GM21360 (cell line): ENCODE measurements around the gene DAPK3.
A peak's percentile ranks its signal among the peaks of the same experiment; 100 is the strongest.
"Not testable (repeated sequence)": the region's sequence is repeated elsewhere in the genome, so short reads cannot be mapped to it uniquely, and the experiment has no call there.

Experiments used
- ATAC-seq: cut with Tn5 transposase; IDR thresholded peaks from one replicate; pipeline ENCODE4 v1.9.1; 2021; ENCODE audit warnings: mild to moderate bottlenecking, moderate library complexity; ENCODE audit not compliant: unreplicated experiment

Gene DAPK3

GRCh38 chr19:3970808-3971598, at the start of gene DAPK3:
Gene DAPK3, minus strand, starts transcription at chr19:3971099. Its CDS starts 1,364 bp downstream, at chr19:3969735.
- ATAC-seq: peak; percentile 78

- no peak for ATAC-seq
Measured at GRCh38 chr19:4019578-4019977, 48.7 kb upstream of the DAPK3 start.

- no peak for ATAC-seq
Measured at GRCh38 chr19:4018775-4019504, 48.0 kb upstream of the DAPK3 start.

GRCh38 chr19:4018140-4018613, 47.3 kb upstream of the DAPK3 start:
- no peak for ATAC-seq

DNA sequence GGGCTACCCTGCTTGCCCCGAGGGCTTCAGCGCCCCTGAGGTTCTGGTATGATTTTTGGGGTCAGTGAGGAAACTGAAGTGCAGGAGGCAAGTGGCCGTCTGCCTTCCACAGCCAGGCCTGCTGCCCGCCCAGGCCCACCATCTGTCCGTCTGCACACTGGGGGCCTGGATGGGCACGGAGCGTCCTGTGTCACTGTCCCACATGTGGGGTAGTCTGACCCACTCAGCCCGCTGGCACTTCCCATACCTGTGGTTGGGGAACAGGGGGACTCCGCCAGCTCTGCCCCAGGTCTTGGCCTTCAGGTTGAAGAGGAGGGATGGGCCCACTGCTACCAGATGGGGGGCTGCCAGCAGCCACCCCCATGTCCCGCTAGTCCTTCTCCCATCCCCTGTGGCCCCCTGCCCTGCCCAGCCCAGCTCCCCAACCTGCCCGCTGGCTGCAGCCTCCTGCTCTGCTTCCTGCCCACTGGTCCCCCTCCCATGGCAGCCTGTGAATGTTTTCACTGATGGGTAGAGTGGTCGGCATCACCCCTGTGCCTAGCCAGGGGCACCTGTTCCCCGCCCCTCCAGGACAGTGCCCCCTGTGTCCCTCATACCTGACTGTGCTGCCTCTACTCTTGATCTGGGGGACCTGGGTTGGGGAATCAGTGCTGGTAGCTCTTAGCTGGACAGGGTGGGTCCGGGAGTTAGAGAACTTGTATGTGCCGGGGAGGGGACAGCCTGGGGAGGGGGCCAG, 46.2 kb upstream of the DAPK3 start:
- ATAC-seq: no peak

DNA sequence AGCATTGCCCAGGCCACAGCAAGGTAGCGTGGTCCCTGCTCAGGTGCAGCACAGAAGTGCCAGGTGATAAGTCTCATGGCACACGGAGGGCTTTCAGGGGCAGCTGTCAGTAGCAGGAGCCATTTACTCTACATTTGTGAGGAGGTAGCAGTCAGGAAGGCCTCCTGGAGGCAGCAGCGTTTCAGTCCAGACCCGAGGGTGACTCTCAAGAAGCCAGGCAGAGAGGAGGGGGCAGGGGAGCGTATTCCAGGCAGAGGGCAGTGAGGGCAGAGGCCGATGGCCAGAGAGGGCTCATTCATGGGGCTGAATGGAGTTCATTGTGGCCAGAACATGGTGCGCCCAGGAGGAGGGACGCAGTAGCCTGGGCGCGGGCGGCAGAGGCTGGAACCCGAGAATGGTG, 45.6 kb upstream of the DAPK3 start:
- ATAC-seq: no peak

DNA sequence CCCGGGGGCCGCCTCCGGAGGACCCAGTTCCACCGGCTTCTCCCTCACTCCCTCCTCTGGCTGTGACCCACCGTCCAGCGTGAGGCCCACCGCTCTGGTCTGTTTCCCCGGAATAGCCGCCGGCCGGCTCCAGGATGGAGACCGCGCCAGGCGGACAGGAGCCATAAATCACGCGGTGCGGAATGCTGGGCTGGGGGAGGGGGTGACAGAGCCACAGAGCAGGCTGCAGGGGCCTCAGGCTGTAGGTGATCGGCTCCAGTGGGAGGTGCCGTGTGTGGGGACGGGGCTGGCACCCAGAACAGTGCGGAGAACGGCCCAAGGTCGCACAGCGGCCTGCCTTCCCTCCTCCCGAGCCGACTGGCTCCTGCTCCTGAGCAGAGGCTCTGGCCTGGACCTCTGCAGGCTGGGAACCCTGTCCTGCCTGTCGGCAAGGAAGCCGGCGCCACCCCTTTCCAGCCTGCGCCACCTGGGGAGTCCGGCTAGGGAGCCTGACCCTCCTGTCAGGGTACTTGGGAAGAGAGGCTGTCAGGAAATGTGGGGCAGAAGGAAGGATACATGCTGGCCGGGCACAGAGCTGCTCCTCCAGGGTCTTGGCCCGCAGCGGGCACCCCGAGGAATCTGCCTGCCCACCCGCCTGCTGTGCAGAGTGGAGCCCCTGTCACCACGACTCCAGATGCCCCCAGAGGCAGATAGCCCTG, 45.0 kb upstream of the DAPK3 start:
- ATAC-seq: no peak

- no peak for ATAC-seq
Measured at GRCh38 chr19:4014541-4015491, 43.9 kb upstream of the DAPK3 start.

- ATAC-seq: no peak
Measured at GRCh38 chr19:4013886-4014540, 43.1 kb upstream of the DAPK3 start.

DNA sequence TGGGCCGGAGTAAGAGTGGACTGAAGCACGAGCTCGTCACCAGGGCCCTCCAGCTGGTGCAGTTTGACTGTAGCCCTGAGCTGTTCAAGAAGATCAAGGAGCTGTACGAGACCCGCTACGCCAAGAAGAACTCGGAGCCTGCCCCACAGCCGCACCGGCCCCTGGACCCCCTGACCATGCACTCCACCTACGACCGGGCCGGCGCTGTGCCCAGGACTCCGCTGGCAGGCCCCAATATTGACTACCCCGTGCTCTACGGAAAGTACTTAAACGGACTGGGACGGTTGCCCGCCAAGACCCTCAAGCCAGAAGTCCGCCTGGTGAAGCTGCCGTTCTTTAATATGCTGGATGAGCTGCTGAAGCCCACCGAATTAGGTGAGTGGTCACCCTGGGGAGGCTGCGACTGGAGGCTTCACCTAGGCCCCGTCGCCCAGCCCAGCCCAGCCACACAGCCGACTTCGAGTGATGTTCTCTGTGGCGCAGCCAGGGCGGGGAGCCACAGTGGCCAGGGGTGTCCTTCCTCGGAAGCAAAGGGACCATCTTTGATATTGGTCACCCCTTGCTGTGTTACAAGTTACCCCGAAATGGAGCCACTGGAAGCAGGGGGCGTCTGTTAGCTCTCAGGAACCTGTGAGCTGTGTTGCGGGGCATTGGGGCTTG, 42.2 kb upstream of the DAPK3 start:
- no peak for ATAC-seq

- no peak for ATAC-seq
Measured at GRCh38 chr19:4012092-4012974, 41.4 kb upstream of the DAPK3 start.

GRCh38 chr19:4011430-4011829, 40.5 kb upstream of the DAPK3 start:
- ATAC-seq: not testable (repeated sequence)

- ATAC-seq: no peak
Measured at GRCh38 chr19:4010808-4011110, 39.9 kb upstream of the DAPK3 start.

DNA sequence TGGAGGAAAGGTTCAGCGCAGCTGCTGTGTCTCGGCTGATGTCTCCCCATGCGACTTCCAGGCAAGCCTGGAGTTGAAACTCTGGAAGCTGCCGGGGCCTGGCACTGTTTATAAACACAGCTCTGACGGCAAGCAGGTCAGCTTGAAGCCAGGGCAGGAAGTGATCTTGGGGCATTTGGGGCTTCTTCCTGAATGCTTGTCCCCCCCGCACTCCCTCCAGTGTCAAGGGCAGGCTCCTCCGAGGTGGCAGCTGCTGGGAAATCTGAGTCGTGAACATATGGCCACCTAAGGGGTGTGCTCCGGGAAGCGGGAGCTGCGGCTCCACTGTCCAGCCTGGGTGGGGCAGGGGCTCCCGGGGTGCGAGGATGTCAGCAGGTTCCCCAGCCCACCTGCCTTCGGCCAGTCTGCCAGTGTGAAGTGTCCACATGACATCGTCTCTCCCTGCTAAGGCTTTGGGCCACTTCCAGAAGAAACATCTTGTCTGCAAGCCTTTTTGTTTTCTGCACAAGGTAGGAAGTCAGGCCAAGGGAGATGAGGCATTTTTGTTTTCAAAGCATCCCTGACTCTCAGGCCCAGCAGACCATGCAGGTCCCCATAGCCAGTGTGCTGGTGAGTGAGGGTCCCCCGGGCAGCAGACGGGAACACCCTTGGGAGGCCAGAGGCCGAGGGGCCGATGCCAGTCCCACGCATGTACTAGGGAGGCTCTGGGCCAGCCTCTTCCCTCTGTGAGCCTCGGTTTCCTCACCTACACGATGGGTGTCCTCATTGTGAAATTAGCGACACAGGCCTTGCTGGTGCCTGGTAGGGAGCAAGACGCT, 39.3 kb upstream of the DAPK3 start:
- ATAC-seq: no peak

DNA sequence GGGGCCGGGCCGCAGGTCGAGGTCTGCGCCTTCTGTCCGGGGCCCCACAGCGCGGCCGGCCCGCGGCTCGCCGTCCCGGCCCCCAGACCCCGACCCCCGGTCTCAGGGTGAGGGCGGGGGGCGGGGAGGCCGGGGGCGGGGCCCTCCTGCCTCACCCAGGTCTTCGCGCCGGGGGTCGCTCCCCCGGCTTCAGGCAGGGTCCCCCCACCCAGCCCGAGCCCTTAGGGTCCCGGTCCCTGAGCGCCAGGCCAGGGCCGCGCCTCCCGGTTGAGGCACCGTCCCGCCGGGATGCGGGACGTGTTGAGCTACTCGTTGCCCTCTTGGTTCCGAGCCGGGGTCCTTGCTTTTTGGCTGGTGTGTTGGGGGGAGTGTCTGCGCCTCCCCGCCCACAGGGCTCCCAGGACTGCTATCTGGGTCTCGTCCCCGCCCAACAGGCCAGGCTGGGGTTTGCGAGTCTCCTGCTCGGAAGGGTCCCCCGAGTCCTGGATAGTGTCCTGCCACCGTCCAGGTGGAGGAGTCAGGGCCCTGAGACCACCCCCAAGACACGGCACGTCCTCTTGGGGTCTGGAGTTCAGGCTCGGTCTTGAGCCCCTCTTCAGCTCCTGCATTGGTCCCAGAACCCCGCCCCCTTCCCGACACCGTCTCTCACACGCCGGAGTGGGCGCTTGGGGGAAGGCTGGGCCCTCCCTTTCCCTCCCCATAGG, 37.1 kb upstream of the DAPK3 start:
- ATAC-seq: peak; percentile 23

DNA sequence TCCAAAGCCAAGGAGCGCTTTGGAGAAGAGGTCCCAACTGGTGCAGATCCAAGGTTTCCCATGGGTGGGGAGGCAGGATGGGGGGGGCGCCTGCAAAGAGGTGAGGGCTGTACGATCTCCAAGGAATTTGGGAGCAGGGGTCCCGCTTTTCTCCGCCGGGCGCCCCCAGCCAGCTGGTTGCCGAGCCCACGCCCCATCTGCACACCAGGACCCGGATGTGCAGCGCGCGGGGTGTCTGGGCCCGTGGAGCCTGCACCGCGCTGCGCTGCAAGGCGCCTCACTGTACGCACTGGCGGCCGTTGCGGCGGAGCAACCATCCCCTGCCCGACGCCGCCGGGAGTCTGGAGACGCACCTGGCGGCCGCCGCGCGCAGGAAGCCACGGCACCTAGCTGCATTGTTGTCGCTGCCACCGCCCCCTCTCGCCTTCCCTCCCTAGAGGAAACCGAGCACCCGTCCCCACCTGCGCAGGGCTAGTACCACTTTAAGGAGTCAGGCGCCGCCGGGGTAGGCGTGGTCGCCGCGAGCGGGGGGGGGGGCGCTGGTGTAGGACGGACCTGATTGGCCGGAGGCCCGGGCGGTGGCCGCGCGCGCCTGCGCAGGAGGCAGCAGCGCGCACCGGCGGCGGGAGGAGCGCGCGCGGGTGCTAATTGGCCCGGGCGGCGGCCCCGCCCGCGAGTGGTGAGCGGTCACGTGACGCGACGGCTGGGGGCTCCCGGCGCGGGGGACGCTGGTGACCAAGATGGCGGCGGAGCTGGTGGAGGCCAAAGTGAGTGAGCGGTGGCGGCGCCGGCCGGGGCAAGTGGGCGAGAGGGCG, 36.3 kb upstream of the DAPK3 start, which contains the start of gene PIAS4:
Gene PIAS4 (plus strand): TSS at position 716 of the 815 bp plus-strand sequence. CDS start 25 bp downstream, at position 741.
- peak; percentile 69 for ATAC-seq
